Fibroblast of lung (primary cell): ENCODE measurements around the gene SRPK2.

Experiments
- CTCF ChIP-seq, 2 donors: IDR thresholded peaks in 1 of 2; conservative IDR thresholded peaks in 1 of 2; 1 replicate in 1 of 2; 2 replicates in 1 of 2; pipeline ENCODE4 v1.5.1; 2011 to 2012; ENCODE audit warnings: low read length in 2 of 2, control low read depth in 1 of 2, inconsistent platforms in 1 of 2, low read depth in 1 of 2, mild to moderate bottlenecking in 1 of 2
- EZH2 ChIP-seq: IDR thresholded peaks from 2 replicates; pipeline ENCODE4 v1.5.1; 2012; ENCODE audit warnings: low read length, control low read depth, mild to moderate bottlenecking; ENCODE audit errors: missing control alignments

GRCh38 chr7:105127179-105127578 is 261.5 kb downstream of the SRPK2 start:
- TF ChIP-seq CTCF (conservative IDR thresholded peaks at IDR 0.05 in 1 of 2, IDR thresholded peaks at IDR 0.05 in 1 of 2; ENCODE audit: low read depth in 1 of 2, low read length in 2 of 2) (no peak), EZH2 (no peak)
